GM20000 (cell line): ENCODE measurements around the gene AASDHPPT.

Source experiments
- DNase-seq: peaks from one replicate; pipeline ENCODE4 v3.0.0; 2012; ENCODE audit warnings: low spot score
- TF ChIP-seq, protein P1 (sequence below): IDR thresholded peaks from 2 replicates; pipeline ENCODE4 v1.5.1; 2012; ENCODE audit warnings: mild to moderate bottlenecking, control low read depth; ENCODE audit errors: extremely low read depth, missing control alignments

The AASDHPPT gene

DNA sequence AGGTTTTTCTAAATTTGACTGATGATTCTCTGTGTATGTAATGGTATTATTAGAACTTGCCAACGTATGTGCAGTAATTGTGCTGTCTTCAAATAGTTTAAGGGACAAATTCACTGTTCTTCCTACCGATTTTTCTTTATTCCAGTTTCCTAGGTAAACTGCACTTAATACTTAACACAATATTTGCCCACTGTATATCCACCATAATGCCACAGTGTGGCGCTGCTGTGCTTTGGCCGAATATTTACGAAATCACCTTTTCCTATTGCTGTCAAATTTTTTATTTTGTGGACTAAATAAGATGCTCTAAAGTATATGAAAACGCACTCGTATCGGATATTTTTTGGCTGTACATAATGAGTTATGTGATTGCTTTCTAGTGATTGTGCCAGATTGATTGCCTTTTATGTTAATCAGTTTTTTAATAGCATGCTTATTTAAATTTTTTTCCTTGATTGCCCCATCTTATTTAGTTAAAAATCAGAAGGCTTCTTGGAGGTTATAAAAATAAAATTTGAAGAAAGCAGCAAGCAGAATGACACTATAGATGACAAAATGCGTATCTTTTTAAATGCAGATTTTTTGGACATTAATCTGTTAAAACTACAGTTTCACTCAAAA is 10.5 kb downstream of the AASDHPPT start:
- TF ChIP-seq, protein P1, sequence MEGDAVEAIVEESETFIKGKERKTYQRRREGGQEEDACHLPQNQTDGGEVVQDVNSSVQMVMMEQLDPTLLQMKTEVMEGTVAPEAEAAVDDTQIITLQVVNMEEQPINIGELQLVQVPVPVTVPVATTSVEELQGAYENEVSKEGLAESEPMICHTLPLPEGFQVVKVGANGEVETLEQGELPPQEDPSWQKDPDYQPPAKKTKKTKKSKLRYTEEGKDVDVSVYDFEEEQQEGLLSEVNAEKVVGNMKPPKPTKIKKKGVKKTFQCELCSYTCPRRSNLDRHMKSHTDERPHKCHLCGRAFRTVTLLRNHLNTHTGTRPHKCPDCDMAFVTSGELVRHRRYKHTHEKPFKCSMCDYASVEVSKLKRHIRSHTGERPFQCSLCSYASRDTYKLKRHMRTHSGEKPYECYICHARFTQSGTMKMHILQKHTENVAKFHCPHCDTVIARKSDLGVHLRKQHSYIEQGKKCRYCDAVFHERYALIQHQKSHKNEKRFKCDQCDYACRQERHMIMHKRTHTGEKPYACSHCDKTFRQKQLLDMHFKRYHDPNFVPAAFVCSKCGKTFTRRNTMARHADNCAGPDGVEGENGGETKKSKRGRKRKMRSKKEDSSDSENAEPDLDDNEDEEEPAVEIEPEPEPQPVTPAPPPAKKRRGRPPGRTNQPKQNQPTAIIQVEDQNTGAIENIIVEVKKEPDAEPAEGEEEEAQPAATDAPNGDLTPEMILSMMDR: peak; percentile 76
- peak; percentile 9 for DNase-seq

DNA sequence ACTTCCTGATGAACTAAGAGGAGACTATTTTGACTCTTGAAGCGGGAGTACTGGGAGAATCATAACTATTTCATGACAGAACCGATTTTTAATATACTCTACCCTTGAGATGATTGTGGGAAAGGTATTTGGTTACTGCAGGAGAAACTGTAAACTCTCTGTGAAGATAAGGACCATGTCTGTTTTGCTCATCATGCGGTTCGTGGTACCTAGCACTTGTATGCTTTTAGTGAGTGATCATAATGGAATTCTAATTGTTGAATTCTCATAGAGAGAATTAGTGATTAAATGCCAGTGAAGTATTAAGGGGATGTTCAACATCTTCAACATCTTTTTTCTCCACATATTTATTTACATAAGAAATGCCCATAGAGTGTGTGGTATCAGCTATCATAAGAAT is 11.4 kb downstream of the AASDHPPT start:
- TF ChIP-seq, protein P1: no peak
- no peak for DNase-seq

DNA sequence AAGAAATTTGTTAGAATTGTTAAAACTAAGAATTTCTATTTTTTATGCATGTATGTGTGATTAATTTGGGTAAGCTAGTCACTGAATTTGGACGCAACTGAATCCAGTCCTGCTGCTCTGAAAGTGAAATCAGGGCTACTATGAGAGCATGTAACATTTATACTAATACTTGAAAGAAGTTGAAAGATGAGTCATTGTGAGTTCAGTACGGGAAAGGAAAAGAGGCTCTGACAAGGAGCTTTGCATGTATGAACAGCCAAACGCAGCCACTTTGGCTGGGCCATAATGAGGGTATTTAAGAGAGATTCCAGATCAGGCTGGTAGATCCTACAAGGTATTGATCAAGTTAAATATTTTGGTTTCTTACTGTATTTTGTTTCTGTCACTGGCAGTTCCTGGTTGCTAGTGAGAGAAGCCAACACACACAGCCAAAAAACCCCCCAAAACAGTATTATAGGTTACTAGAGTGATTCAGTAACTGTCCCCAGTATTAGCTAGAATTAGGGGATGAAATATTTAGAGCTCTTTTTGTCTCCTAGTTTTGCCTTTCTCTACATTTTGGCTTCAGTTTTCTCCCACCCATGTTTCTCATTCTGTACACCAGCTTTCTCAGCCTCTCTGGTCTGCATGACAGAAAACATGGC is 14.1 kb downstream of the AASDHPPT start:
- TF ChIP-seq, protein P1: no peak
- DNase-seq: peak; percentile 57

DNA sequence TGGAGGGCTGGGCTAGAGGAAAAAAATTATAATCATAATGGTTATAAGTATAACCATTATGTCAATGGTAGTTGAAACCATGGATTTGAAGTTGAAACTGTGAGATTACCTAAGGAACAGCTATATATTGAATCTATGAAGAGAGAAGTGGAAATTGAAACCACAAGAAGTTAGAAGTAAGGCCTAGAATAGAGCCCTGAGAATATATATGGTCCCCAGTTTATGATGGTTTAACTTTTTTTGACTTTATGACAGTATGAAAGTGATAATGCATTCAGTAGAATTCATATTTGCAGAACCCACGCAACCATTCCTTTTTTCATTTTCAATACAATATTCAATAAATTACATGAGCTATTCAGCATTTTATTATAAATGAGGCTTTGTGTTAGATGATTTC is 15.0 kb downstream of the AASDHPPT start:
- TF ChIP-seq, protein P1: no peak
- DNase-seq: no peak

DNA sequence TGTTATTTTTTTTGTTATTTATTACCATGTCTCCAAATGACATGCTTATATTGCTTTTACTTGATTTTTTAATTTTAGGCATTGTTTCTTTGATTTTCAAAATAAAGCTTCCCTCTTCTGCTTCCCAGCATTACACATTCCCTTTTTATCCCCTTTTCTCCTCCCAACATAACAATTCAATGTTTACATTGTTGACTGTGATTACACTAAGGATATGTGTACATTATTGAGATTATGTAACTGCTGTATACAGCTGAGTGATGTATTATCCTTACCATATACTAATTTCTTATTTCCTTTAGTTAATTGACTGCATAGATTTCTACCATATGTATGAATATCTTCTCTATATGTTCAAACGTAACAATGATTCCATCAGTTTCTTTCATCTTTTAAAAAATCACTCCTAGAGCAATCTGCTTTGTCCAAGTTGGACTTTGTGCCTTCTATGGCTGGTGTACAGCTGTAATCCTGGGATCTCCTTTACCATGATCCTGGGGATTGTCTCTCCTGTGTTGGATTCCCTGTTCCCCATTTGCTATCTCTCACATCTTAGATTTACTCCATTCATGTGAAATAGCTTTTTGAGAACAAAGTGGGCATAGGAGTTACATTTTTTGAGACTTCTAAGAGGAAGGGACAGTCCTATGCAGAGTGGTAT is 21.6 kb downstream of the AASDHPPT start:
- TF ChIP-seq, protein P1: no peak
- DNase-seq: no peak

DNA sequence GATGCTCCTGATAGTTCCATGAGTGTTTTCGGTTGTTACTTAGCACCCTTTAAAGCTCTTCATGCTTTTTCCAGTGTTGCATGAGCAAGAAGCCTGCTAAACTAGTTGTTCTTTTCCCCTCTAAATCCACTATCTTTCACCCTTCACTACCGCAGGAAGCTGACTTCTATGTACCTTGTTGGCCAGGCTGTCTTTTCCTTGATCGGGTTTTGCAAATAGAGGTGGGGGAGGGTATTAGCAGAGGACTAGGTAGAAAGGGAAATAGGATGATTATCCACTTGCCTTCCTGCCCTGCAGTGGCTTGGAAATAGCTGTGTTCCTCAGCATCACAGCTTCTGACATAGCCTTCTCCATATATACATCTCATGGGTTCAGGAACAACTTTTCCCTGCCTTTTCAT is 23.9 kb downstream of the AASDHPPT start:
- TF ChIP-seq, protein P1: no peak
- DNase-seq: no peak

DNA sequence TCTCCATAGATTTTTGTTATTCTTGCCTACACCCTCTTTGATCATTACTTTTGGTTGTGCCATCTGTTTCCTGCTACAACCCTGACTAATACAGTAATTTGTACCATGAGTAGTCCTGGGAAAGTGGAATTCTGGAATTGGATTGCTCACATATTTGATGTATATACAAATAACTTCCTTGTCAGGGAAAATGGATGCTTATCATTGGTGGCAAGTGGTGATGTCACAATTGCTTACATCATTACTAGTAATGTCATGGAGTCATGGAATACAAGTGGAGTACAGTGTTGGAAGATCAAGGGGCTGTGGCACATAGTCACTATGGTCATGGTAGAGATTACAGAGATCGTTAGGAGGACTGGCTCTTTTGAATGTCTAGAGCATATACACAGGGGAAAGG is 24.4 kb downstream of the AASDHPPT start:
- no peak for DNase-seq

More for the DNA sequence above, 24.4 kb downstream of the AASDHPPT start:
- TF ChIP-seq, protein P1: no peak
